ENCODE data around the gene TIMP3.

TIMP3 gene

DNA sequence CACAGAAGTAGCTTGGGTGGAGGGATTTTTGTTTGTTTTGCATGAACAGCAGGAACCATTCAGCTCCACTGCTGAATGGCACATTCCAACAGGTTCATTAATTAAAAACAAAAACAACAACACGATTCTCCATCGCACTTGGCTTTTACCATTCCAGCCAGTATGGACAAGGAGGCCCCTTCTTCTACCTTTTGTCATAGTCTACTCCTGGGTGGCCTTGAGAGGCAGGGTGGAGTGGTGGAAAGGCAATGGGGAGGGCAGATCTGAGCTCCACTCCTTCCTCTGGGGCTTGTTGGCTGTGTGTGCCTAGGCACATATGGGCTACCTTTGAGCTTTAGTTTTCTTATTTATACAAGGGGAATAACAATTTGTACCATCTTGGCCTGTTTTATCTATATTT, 4.8 kb downstream of the TIMP3 start:
- H3K36me3 ChIP-seq (replicated peaks) = peaks cover 39% of the 10 kb centered on the region

DNA sequence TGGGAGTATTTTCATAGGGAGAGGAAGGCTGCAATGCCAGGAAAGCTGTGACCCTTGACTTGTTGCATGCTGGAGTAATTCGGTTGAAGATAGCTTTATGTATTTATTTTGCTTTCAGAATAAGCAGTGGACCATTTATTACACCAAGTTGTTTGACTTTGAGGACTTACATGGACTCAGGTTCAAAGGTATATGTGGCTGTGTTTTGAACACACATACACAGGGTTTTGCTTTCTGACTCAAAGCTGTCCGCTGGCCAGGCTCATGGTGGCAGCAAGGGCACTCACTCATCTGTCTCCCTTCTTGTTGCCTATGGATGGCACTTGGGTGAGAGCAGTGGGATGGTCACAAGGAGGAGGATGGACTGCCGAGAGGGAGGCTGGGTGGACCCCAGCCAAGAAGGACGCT, 6.5 kb downstream of the TIMP3 start:
- Histone ChIP-seq H3K27me3 (replicated peaks) (no peaks in the 10 kb centered on the region), H3K27ac (no peak overlapping the region), H3K4me3 (ENCODE audit: low read depth, low read length) (no peak overlapping the region), H3K36me3 (replicated peaks) (peaks cover 53% of the 10 kb centered on the region)
- in situ Hi-C loops (cut with HindIII; ENCODE audit: low pct_ligation_motif_present, low sequenced_read_pairs) = no loop called here
- DNase-seq = no peak
- TF ChIP-seq, protein P1, sequence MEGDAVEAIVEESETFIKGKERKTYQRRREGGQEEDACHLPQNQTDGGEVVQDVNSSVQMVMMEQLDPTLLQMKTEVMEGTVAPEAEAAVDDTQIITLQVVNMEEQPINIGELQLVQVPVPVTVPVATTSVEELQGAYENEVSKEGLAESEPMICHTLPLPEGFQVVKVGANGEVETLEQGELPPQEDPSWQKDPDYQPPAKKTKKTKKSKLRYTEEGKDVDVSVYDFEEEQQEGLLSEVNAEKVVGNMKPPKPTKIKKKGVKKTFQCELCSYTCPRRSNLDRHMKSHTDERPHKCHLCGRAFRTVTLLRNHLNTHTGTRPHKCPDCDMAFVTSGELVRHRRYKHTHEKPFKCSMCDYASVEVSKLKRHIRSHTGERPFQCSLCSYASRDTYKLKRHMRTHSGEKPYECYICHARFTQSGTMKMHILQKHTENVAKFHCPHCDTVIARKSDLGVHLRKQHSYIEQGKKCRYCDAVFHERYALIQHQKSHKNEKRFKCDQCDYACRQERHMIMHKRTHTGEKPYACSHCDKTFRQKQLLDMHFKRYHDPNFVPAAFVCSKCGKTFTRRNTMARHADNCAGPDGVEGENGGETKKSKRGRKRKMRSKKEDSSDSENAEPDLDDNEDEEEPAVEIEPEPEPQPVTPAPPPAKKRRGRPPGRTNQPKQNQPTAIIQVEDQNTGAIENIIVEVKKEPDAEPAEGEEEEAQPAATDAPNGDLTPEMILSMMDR (IDR thresholded peaks at IDR 0.05; ENCODE audit: low read depth, low read length, missing control alignments) = no peak

More for the DNA sequence above, 4.8 kb downstream of the TIMP3 start:
- no peak overlapping the region for H3K4me3 ChIP-seq (ENCODE audit: low read depth, low read length)
- in situ Hi-C loops (cut with HindIII; ENCODE audit: low pct_ligation_motif_present, low sequenced_read_pairs) = no loop called here
- no peak overlapping the region for H3K27ac ChIP-seq
- DNase-seq = no peak
- no peaks in the 10 kb centered on the region for H3K27me3 ChIP-seq (replicated peaks)
- TF ChIP-seq, protein P1 (IDR thresholded peaks at IDR 0.05; ENCODE audit: low read depth, low read length, missing control alignments) = no peak

DNA sequence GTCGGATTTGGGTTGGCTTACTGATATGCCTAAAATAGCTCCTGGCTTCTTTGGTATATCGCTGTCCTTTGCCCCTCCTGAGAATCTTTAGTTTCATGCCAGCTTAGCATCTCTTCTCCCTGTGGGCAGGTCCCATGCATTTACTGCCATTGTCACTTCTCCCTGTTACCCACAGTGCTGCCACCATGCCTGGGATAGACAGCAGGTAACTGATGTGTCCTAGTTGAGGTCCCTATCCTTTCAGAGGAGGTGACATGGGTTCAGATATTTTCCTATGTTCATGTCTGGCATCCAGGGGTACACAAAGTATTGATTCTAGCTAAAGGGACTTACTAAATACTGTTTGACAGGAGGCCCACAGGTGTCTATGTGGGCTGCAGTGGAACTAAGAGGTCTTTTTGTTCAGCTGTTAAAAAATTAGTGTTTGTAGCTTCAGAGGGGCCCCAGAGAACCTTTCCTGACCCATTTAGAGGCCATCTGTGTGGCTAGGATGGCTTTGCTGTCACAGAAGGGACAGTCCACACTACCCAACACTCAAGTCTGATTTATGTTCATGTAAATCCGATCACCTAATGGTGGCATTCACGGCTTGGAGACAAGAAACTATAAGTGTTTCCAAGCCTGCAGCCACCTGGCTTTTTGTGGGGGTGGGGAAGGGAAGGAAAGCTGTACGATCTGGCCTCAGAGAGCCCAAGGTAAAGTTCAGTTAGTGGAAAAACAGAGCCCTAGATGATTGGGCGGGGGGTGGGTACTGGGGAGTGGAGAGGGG, 8.5 kb downstream of the TIMP3 start:
- in situ Hi-C loops (cut with HindIII; ENCODE audit: low pct_ligation_motif_present, low sequenced_read_pairs) = no loop called here
- TF ChIP-seq, protein P1 (IDR thresholded peaks at IDR 0.05; ENCODE audit: low read depth, low read length, missing control alignments) = no peak
- no peak for DNase-seq
- no peaks in the 10 kb centered on the region for H3K27me3 ChIP-seq (replicated peaks)
- H3K4me3 ChIP-seq (ENCODE audit: low read depth, low read length) = no peak overlapping the region
- no peak overlapping the region for H3K27ac ChIP-seq
- peaks cover 57% of the 10 kb centered on the region for H3K36me3 ChIP-seq (replicated peaks)

DNA sequence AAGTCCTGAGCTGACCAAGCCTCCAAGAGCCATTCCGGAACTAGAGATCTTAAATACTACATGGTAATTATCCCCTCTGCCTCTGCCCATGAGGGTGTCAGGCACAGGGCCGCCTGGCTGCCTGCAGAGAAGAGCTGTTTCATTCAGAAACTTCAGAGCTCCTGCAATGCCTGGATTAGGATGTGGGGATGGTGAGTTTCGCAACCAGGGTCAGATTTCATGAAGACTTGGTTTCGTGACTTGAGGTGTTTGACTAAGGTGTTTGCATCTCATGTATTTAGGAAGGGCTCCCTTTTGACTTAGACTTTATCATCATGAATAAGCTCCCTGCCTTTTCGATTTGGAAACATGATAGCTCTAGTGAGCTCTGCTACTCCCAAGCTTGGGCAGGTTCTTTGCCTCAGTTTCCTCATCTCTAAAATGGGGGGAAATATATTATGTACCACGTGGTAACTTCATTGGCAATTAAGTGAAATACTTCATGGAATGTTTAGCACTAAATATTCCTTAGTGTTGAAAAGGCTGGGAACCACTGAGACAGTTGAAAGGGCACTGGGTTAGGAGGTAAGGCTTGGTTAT, 9.1 kb downstream of the TIMP3 start:
- TF ChIP-seq, protein P1 (IDR thresholded peaks at IDR 0.05; ENCODE audit: low read depth, low read length, missing control alignments) = no peak
- no peak for DNase-seq
- H3K27ac ChIP-seq = no peak overlapping the region
- H3K27me3 ChIP-seq (replicated peaks) = no peaks in the 10 kb centered on the region
- no peak overlapping the region for H3K4me3 ChIP-seq (ENCODE audit: low read depth, low read length)
- H3K36me3 ChIP-seq (replicated peaks) = peaks cover 61% of the 10 kb centered on the region
- in situ Hi-C loops (cut with HindIII; ENCODE audit: low pct_ligation_motif_present, low sequenced_read_pairs) = no loop called here

DNA sequence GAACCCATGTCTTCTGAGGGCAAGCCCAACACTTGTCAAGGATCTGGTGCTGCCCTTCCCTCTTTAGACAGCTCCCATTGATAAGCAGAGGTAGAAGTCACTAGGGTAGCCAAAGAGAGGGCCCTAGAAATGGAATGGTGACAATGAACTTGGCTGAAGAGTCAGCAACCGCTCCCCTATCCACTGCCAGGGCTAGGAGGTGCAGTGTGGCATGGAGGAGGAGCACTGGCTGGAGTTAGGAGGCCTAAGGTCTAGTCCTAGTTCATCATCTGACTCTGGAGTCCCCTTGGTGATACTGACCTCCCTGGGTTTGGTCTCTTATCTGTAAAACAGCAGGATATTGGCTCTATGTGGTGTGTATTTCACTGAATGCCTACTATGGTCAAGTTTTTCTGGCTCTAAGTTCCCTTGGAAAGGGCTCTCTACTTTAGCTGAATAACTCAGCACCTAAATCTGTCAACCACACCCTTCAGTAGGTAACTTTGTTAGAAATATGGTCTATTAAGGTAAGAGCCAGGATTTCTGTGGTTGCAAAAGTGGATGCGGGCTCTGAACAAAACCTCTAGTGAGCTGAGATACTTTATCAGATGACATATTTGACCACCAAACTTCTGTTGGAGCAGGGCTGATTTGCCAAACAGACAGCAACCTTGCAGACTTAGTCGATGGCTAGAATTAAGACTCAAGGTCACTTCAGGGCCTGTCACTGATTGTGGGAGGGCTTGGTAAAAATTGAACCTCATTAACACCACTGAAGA, 10.5 kb downstream of the TIMP3 start:
- H3K36me3 ChIP-seq (replicated peaks) = peaks cover 68% of the 10 kb centered on the region
- DNase-seq = no peak
- H3K27me3 ChIP-seq (replicated peaks) = no peaks in the 10 kb centered on the region
- in situ Hi-C loops (cut with HindIII; ENCODE audit: low pct_ligation_motif_present, low sequenced_read_pairs) = no loop called here
- TF ChIP-seq, protein P1 (IDR thresholded peaks at IDR 0.05; ENCODE audit: low read depth, low read length, missing control alignments) = no peak
- no peak overlapping the region for H3K4me3 ChIP-seq (ENCODE audit: low read depth, low read length)
- H3K27ac ChIP-seq = no peak overlapping the region
